ENCODE data around the gene ASB15.

ASB15 gene

GRCh38 chr7:123594813-123595241 is 6.8 kb upstream of the ASB15 start:
- no peak for DNase-seq (ENCODE audit: low read depth)
- H3K4me3 ChIP-seq (replicated peaks; ENCODE audit: low read depth, low read length): no peak overlapping the region
- no peak for TF ChIP-seq CTCF (IDR thresholded peaks at IDR 0.05; ENCODE audit: low read length, missing control alignments)

GRCh38 chr7:123598657-123599056 is 3.0 kb upstream of the ASB15 start:
- no peak for TF ChIP-seq CTCF (IDR thresholded peaks at IDR 0.05; ENCODE audit: low read length, missing control alignments)
- DNase-seq (ENCODE audit: low read depth): no peak
- H3K4me3 ChIP-seq (replicated peaks; ENCODE audit: low read depth, low read length): no peak overlapping the region

- DNase-seq (ENCODE audit: low read depth): no peak
- TF ChIP-seq CTCF (IDR thresholded peaks at IDR 0.05; ENCODE audit: low read length, missing control alignments): no peak
- H3K4me3 ChIP-seq (replicated peaks; ENCODE audit: low read depth, low read length): no peak overlapping the region
Observed at GRCh38 chr7:123599766-123600165, 1.9 kb upstream of the ASB15 start.

- no peak for DNase-seq (ENCODE audit: low read depth)
- H3K4me3 ChIP-seq (replicated peaks; ENCODE audit: low read depth, low read length): no peak overlapping the region
- TF ChIP-seq CTCF (IDR thresholded peaks at IDR 0.05; ENCODE audit: low read length, missing control alignments): no peak
Observed at GRCh38 chr7:123600876-123601275, 745 bp upstream of the ASB15 start.

GRCh38 chr7:123602648-123603047 is 1.0 kb downstream of the ASB15 start:
- no peak for DNase-seq (ENCODE audit: low read depth)
- TF ChIP-seq CTCF (IDR thresholded peaks at IDR 0.05; ENCODE audit: low read length, missing control alignments): no peak
- H3K4me3 ChIP-seq (replicated peaks; ENCODE audit: low read depth, low read length): no peak overlapping the region

- no peak overlapping the region for H3K4me3 ChIP-seq (replicated peaks; ENCODE audit: low read depth, low read length)
- TF ChIP-seq CTCF (IDR thresholded peaks at IDR 0.05; ENCODE audit: low read length, missing control alignments): no peak
- no peak for DNase-seq (ENCODE audit: low read depth)
Observed at GRCh38 chr7:123604739-123605138, 3.1 kb downstream of the ASB15 start.

GRCh38 chr7:123607423-123607975 is 5.9 kb downstream of the ASB15 start:
- DNase-seq (ENCODE audit: low read depth): no peak
- no peak overlapping the region for H3K4me3 ChIP-seq (replicated peaks; ENCODE audit: low read depth, low read length)
- TF ChIP-seq CTCF (IDR thresholded peaks at IDR 0.05; ENCODE audit: low read length, missing control alignments): no peak

Measured in fibroblast of pulmonary artery (primary cell).